Right lobe of liver (tissue), 4 donors: ENCODE measurements around the gene EIF3K.

ENCODE experiments used
- POLR2A ChIP-seq: fragments of 450-650 bp; IDR thresholded peaks from one replicate; pipeline ENCODE4 v1.6.1; 2017; ENCODE audit warnings: antibody characterized with exemption, mild to moderate bottlenecking
- TF ChIP-seq, protein P1 (sequence below), 4 donors: fragments of 200-600 bp in 3 of 4; fragments of 450-650 bp in 1 of 4; IDR thresholded peaks; one replicate each; pipeline versions ENCODE4 v1.5.1 to v1.8.0; 2016 to 2022; ENCODE audit warnings: antibody characterized with exemption in 4 of 4, mild to moderate bottlenecking in 2 of 4
- donor health status: DM: no; HTN: no; CAD: no.
- donor health status: DM: no; HTN: no; CAD: no.
- donor health status: DM: no; HTN: yes; CAD: no.

DNA sequence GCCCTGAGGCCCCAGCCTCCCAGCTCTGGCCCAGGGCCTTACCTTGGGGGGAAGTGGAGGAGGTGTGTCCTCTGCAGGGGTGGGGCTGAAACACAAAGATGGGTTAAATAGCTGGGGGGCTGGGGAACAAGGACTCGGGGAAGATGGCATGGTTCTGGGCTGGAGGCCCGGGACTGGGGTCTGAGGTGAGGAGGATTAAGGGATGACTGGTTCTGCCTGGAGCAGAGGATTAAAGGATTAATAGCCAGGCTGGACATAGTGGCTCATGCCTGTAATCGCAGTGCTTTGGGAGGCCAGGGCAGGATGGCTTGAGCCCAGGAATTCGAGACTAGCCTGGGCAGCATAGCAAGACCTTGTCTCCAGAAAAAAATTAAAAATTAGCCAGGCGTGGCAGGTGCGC lies 12.9 kb upstream of the EIF3K start:
- no peak for TF ChIP-seq POLR2A
- TF ChIP-seq, protein P1, sequence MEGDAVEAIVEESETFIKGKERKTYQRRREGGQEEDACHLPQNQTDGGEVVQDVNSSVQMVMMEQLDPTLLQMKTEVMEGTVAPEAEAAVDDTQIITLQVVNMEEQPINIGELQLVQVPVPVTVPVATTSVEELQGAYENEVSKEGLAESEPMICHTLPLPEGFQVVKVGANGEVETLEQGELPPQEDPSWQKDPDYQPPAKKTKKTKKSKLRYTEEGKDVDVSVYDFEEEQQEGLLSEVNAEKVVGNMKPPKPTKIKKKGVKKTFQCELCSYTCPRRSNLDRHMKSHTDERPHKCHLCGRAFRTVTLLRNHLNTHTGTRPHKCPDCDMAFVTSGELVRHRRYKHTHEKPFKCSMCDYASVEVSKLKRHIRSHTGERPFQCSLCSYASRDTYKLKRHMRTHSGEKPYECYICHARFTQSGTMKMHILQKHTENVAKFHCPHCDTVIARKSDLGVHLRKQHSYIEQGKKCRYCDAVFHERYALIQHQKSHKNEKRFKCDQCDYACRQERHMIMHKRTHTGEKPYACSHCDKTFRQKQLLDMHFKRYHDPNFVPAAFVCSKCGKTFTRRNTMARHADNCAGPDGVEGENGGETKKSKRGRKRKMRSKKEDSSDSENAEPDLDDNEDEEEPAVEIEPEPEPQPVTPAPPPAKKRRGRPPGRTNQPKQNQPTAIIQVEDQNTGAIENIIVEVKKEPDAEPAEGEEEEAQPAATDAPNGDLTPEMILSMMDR (IDR thresholded peaks at IDR 0.05): no peak
